ENCODE measurements around the gene CHRDL1. TPM values are rescaled to one million over a fixed set of nuclear protein-coding genes. Genes with fewer than 3 reads are reported as not detected.

CHRDL1 gene
- total RNA-seq, 1 experiment from 2014 or later = 0.47 TPM

- Histone ChIP-seq H3K9ac (ENCODE audit: low read length) (no peak overlapping the region), H2AFZ (ENCODE audit: low read length) (no peak overlapping the region), H3K4me2 (ENCODE audit: low read length) (no peak overlapping the region), H3K4me1 (ENCODE audit: insufficient read depth, low read length) (no peaks in the 10 kb centered on the region), H3K9me2 (replicated peaks; ENCODE audit: low read length) (no peaks in the 10 kb centered on the region), H3K79me2 (ENCODE audit: low read length) (no peaks in the 10 kb centered on the region), H3F3A (ENCODE audit: low read length, unreplicated experiment) (no peaks in the 10 kb centered on the region), H3K27me3 (ENCODE audit: low read length) (no peaks in the 10 kb centered on the region), H3K27ac (ENCODE audit: low read length) (no peak overlapping the region), H4K20me1 (ENCODE audit: low read length) (no peaks in the 10 kb centered on the region), H3K36me3 (ENCODE audit: low read depth, low read length) (no peaks in the 10 kb centered on the region), H3K9me3 (ENCODE audit: low read length) (no peaks in the 10 kb centered on the region), H3K4me3 (ENCODE audit: low read length) (no peak overlapping the region)
- no peak for ATAC-seq
- intact Hi-C loops (cut with micrococcal nuclease) = no loop called here
- ChIA-PET CTCF (no interaction called here), POLR2A (ENCODE audit: unreplicated experiment) (no interaction called here)
- no peak for TF ChIP-seq EZH2phosphoT487 (IDR thresholded peaks at IDR 0.05; ENCODE audit: borderline replicate concordance, low read length)
- BruUV-seq (replicated peaks) = no TSS peak
- no peak for DNase-seq
These were observed 36.7 kb downstream of the CHRDL1 start for GRCh38 chrX:110758781-110759422.

DNA sequence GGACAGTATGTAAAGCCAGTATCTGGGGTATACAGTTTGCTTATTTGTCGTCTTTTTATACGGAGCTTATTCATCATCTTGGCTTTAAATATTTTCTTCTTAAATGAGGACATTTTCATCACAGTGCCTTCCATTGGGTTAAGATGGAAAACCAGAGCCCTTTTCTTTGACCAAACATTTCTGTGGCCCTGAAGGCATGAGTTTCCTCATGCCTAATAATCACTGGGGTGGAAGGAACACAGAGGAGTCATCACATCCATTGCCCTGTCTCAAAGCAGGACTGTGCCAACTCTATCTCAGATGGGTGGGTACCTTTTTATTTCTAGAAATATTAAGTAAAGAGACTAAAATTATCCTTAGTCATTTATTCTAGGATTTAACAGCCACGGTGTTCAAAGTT, 40.0 kb downstream of the CHRDL1 start:
- H3K4me1 ChIP-seq (ENCODE audit: insufficient read depth, low read length) = no peaks in the 10 kb centered on the region
- POLR2A ChIA-PET (ENCODE audit: unreplicated experiment) = no interaction called here
- no peaks in the 10 kb centered on the region for H3K9me2 ChIP-seq (replicated peaks; ENCODE audit: low read length)
- H3K79me2 ChIP-seq (ENCODE audit: low read length) = no peaks in the 10 kb centered on the region
- no peaks in the 10 kb centered on the region for H3K27me3 ChIP-seq (ENCODE audit: low read length)
- no peak overlapping the region for H3K9ac ChIP-seq (ENCODE audit: low read length)
- no TSS peak for BruUV-seq (replicated peaks)
- no peaks in the 10 kb centered on the region for H3K9me3 ChIP-seq (ENCODE audit: low read length)
- no peaks in the 10 kb centered on the region for H3F3A ChIP-seq (ENCODE audit: low read length, unreplicated experiment)
- H3K36me3 ChIP-seq (ENCODE audit: low read depth, low read length) = no peaks in the 10 kb centered on the region
- no peaks in the 10 kb centered on the region for H4K20me1 ChIP-seq (ENCODE audit: low read length)
- H3K4me3 ChIP-seq (ENCODE audit: low read length) = no peak overlapping the region
- no peak overlapping the region for H2AFZ ChIP-seq (ENCODE audit: low read length)
- intact Hi-C loops (cut with micrococcal nuclease) = no loop called here
- ATAC-seq (no peak), DNase-seq (no peak)
- CTCF ChIA-PET = no interaction called here
- H3K27ac ChIP-seq (ENCODE audit: low read length) = no peak overlapping the region
- H3K4me2 ChIP-seq (ENCODE audit: low read length) = no peak overlapping the region
- TF ChIP-seq EZH2phosphoT487 (IDR thresholded peaks at IDR 0.05; ENCODE audit: borderline replicate concordance, low read length) (no peak), CTCF (conservative IDR thresholded peaks at IDR 0.05; ENCODE audit: low read depth, low read length) (no peak), EZH2 (IDR thresholded peaks at IDR 0.05; ENCODE audit: low read length, unreplicated experiment) (no peak)

GRCh38 chrX:110755061-110755460, 40.6 kb downstream of the CHRDL1 start:
- H3K9me3 ChIP-seq (ENCODE audit: low read length) = no peaks in the 10 kb centered on the region
- no peak overlapping the region for H3K27ac ChIP-seq (ENCODE audit: low read length)
- H3K79me2 ChIP-seq (ENCODE audit: low read length) = no peaks in the 10 kb centered on the region
- TF ChIP-seq EZH2 (IDR thresholded peaks at IDR 0.05; ENCODE audit: low read length, unreplicated experiment) (no peak), CTCF (conservative IDR thresholded peaks at IDR 0.05; ENCODE audit: low read depth, low read length) (no peak), EZH2phosphoT487 (IDR thresholded peaks at IDR 0.05; ENCODE audit: borderline replicate concordance, low read length) (no peak)
- no peak overlapping the region for H3K4me2 ChIP-seq (ENCODE audit: low read length)
- ChIA-PET POLR2A (ENCODE audit: unreplicated experiment) (no interaction called here), CTCF (no interaction called here)
- H2AFZ ChIP-seq (ENCODE audit: low read length) = no peak overlapping the region
- no peaks in the 10 kb centered on the region for H3F3A ChIP-seq (ENCODE audit: low read length, unreplicated experiment)
- DNase-seq (no peak), ATAC-seq (no peak)
- no peak overlapping the region for H3K9ac ChIP-seq (ENCODE audit: low read length)
- H3K9me2 ChIP-seq (replicated peaks; ENCODE audit: low read length) = no peaks in the 10 kb centered on the region
- no peaks in the 10 kb centered on the region for H4K20me1 ChIP-seq (ENCODE audit: low read length)
- H3K27me3 ChIP-seq (ENCODE audit: low read length) = no peaks in the 10 kb centered on the region
- no TSS peak for BruUV-seq (replicated peaks)
- H3K4me3 ChIP-seq (ENCODE audit: low read length) = no peak overlapping the region
- no peaks in the 10 kb centered on the region for H3K4me1 ChIP-seq (ENCODE audit: insufficient read depth, low read length)
- intact Hi-C loops (cut with micrococcal nuclease) = no loop called here
- H3K36me3 ChIP-seq (ENCODE audit: low read depth, low read length) = no peaks in the 10 kb centered on the region

Data from PC-3 (cell line).